IMR-90 (cell line): ENCODE results near the gene TCF7L2. TPM values are rescaled to one million over a fixed set of nuclear protein-coding genes. Genes with fewer than 3 reads are reported as not detected.

Source experiments
- ATAC-seq: fragments of 200-7000 bp; cut with Tn5 transposase; 2 replicates; pipeline ENCODE4 v1.9.1; 2020; ENCODE audit warnings: low read depth, mild to moderate bottlenecking, moderate library complexity
- BruUV-seq: library from RNA; stranded (reverse); fragments of 400-500 nt; replicated peaks from 2 replicates; lab custom pipeline; 2021; lab: Mats Ljungman, UMichigan
- CTCF ChIA-PET: fragments of 300-600 bp; formaldehyde crosslinking; extraction: SDS; loops from one replicate; lab custom pipeline; 2021; ENCODE audit warnings: antibody characterized with exemption; lab: Yijun Ruan, JAX
- POLR2A ChIA-PET: fragments of 300-600 bp; sonication (Branson Sonifier 250); formaldehyde crosslinking; loops from one replicate; lab custom pipeline; 2022; ENCODE audit warnings: antibody characterized with exemption; ENCODE audit not compliant: unreplicated experiment; lab: Charles Lee
- DNase-seq: peaks from one replicate; pipeline ENCODE4 v3.0.0; 2013
- H2AFZ ChIP-seq: replicated peaks from 2 replicates; pipeline ENCODE3; 2013; ENCODE audit warnings: low read length, mild to moderate bottlenecking; ENCODE audit not compliant: poor library complexity
- H2AK5ac ChIP-seq: 2 replicates; pipeline ENCODE4 v1.6.1; 2013; ENCODE audit warnings: low read depth, low read length, inconsistent platforms
- H2AK9ac ChIP-seq: replicated peaks from 2 replicates; pipeline ENCODE3; 2013; ENCODE audit warnings: mild to moderate bottlenecking, low read depth, low read length, moderate library complexity; ENCODE audit not compliant: poor library complexity
- H2BK120ac ChIP-seq: 2 replicates; pipeline ENCODE4 v1.6.1; 2013; ENCODE audit warnings: low read depth, low read length, inconsistent platforms
- H2BK15ac ChIP-seq: 3 replicates; pipeline ENCODE4 v1.6.1; 2013; ENCODE audit warnings: low read depth, low read length, inconsistent platforms
- H2BK20ac ChIP-seq: 2 replicates; pipeline ENCODE4 v1.6.1; 2013; ENCODE audit warnings: low read depth, mild to moderate bottlenecking, inconsistent platforms, low read length, moderate library complexity
- H2BK5ac ChIP-seq: 2 replicates; pipeline ENCODE4 v1.6.1; 2013; ENCODE audit warnings: mild to moderate bottlenecking, low read depth, low read length, inconsistent platforms; ENCODE audit not compliant: poor library complexity, severe bottlenecking
- H3K14ac ChIP-seq: replicated peaks from 2 replicates; pipeline ENCODE4 v1.6.1; 2013; ENCODE audit warnings: low read depth, low read length, inconsistent platforms
- H3K18ac ChIP-seq: 2 replicates; pipeline ENCODE4 v1.6.1; 2013; ENCODE audit warnings: low read depth, low read length, control low read depth
- H3K23ac ChIP-seq: 2 replicates; pipeline ENCODE4 v1.6.1; 2013; ENCODE audit warnings: low read depth, low read length, inconsistent platforms
- H3K27ac ChIP-seq: 2 replicates; pipeline ENCODE4 v1.5.1; 2013; ENCODE audit warnings: mild to moderate bottlenecking, control low read depth, low read length; ENCODE audit not compliant: insufficient read depth
- H3K27me3 ChIP-seq: 2 replicates; pipeline ENCODE4 v1.6.1; 2013; ENCODE audit warnings: low read length; ENCODE audit not compliant: control insufficient read depth, insufficient read depth
- H3K36me3 ChIP-seq: 2 replicates; pipeline ENCODE4 v1.6.1; 2013; ENCODE audit warnings: low read length, mixed read lengths; ENCODE audit not compliant: control insufficient read depth, insufficient read depth
- H3K4ac ChIP-seq: 2 replicates; pipeline ENCODE4 v1.6.1; 2013; ENCODE audit warnings: low read depth, low read length, inconsistent platforms
- H3K4me1 ChIP-seq: 2 replicates; pipeline ENCODE4 v1.6.1; 2013; ENCODE audit warnings: low read length, mixed read lengths; ENCODE audit not compliant: control insufficient read depth, insufficient read depth
- H3K4me2 ChIP-seq: 2 replicates; pipeline ENCODE4 v1.6.1; 2013; ENCODE audit warnings: low read depth, mild to moderate bottlenecking, control low read depth, low read length, moderate library complexity
- H3K4me3 ChIP-seq: 2 replicates; pipeline ENCODE4 v1.5.1; 2013; ENCODE audit warnings: low read depth, mild to moderate bottlenecking, control low read depth, low read length, moderate library complexity; ENCODE audit not compliant: insufficient read depth
- H3K56ac ChIP-seq: 2 replicates; pipeline ENCODE4 v1.6.1; 2013; ENCODE audit warnings: low read length, inconsistent platforms; ENCODE audit not compliant: insufficient read depth; ENCODE audit errors: extremely low read depth
- H3K79me1 ChIP-seq, 2 experiments: 2 replicates each; pipeline ENCODE4 v1.6.1; 2013; ENCODE audit warnings: low read length in 2 of 2, inconsistent platforms in 1 of 2, low read depth in 1 of 2
- H3K9ac ChIP-seq: 2 replicates; pipeline ENCODE4 v1.6.1; 2013; ENCODE audit warnings: low read depth, low read length, control low read depth
- H3K9me1 ChIP-seq: 2 replicates; pipeline ENCODE4 v1.6.1; 2013; ENCODE audit warnings: low read length, inconsistent platforms; ENCODE audit not compliant: insufficient read depth
- H3K9me3 ChIP-seq: 2 replicates; pipeline ENCODE4 v1.6.1; 2013; ENCODE audit warnings: low read length; ENCODE audit not compliant: control insufficient read depth, insufficient read depth
- H4K20me1 ChIP-seq: 2 replicates; pipeline ENCODE4 v1.6.1; 2013; ENCODE audit warnings: low read length, inconsistent platforms; ENCODE audit not compliant: insufficient read depth
- H4K5ac ChIP-seq: 2 replicates; pipeline ENCODE4 v1.6.1; 2013; ENCODE audit warnings: mild to moderate bottlenecking, low read depth, low read length, control low read depth
- H4K8ac ChIP-seq, 2 experiments: 2 replicates each; pipeline ENCODE4 v1.6.1; 2013; ENCODE audit warnings: low read depth in 2 of 2, low read length in 2 of 2, control low read depth in 1 of 2, inconsistent platforms in 1 of 2
- H4K91ac ChIP-seq: 2 replicates; pipeline ENCODE4 v1.6.1; 2013; ENCODE audit warnings: low read depth, low read length, inconsistent platforms; ENCODE audit not compliant: insufficient read depth
- BHLHE40 ChIP-seq: fragments of 150-350 bp; IDR thresholded peaks from 2 replicates; pipeline ENCODE4 v1.6.1; 2016; ENCODE audit warnings: mild to moderate bottlenecking, low read depth, low read length
- CEBPB ChIP-seq: IDR thresholded peaks from 2 replicates; pipeline ENCODE4 v1.6.1; 2012; ENCODE audit warnings: low read depth, low read length, improper control_type of control experiment
- CHD1 ChIP-seq: IDR thresholded peaks from 2 replicates; pipeline ENCODE4 v1.6.1; 2012; ENCODE audit warnings: low read depth, low read length, improper control_type of control experiment
- CTCF ChIP-seq: conservative IDR thresholded peaks from 2 replicates; pipeline ENCODE4 v1.5.1; 2012; ENCODE audit warnings: mild to moderate bottlenecking, low read depth, low read length, improper control_type of control experiment
- MAFK ChIP-seq: IDR thresholded peaks from 2 replicates; pipeline ENCODE4 v1.6.1; 2012; ENCODE audit warnings: low read depth, low read length, improper control_type of control experiment
- MXI1 ChIP-seq: IDR thresholded peaks from 2 replicates; pipeline ENCODE4 v1.6.1; 2012; ENCODE audit warnings: low read depth, mild to moderate bottlenecking, low read length, moderate library complexity, borderline replicate concordance
- RCOR1 ChIP-seq: IDR thresholded peaks from 2 replicates; pipeline ENCODE4 v1.6.1; 2012; ENCODE audit warnings: mild to moderate bottlenecking, low read length, improper control_type of control experiment; ENCODE audit not compliant: insufficient replicate concordance
- WGBS, 2 experiments: methylation state at CpG; one replicate each; pipeline versions ENCODE4 v1.1.5 to v1.1.7; 2013; ENCODE audit warnings: missing lambda C conversion rate in 2 of 2; ENCODE audit not compliant: insufficient read length in 1 of 2; ENCODE audit errors: extremely low coverage in 2 of 2; 5-methylcytosine and 5-hydroxymethylcytosine counted together
- dilution Hi-C: fragments of 300-500 bp; cut with HindIII; formaldehyde crosslinking; loops from one replicate; pipeline ENCODE4 v1.14.3; 2018; ENCODE audit warnings: low sequenced_read_pairs; ENCODE audit not compliant: unreplicated experiment
- in situ Hi-C: fragments of 300-500 bp; cut with MboI; formaldehyde crosslinking; loops from 3 replicates; pipeline ENCODE4 v1.14.3; 2019; ENCODE audit warnings: low sequenced_read_pairs, inconsistent platforms, mixed read lengths
- intact Hi-C: fragments of 100-400 bp; cut with micrococcal nuclease; formaldehyde crosslinking; loops from 2 replicates; pipeline ENCODE4 v1.10.0; 2022
- polyA plus RNA-seq, 3 experiments: library from polyadenylated mRNA; depleted of rRNA; stranded (reverse); fragments of >200 nt; gene quantifications; 2 replicates each; pipeline ENCODE4 v1.2.3, GENCODE V29; 2012; ENCODE audit warnings: low replicate concordance in 1 of 3
- total RNA-seq: library from RNA; depleted of rRNA; stranded (reverse); fragments of >200 nt; gene quantifications from 2 replicates; pipeline ENCODE4 v1.2.3, GENCODE V29; 2012
- TF ChIP-seq, protein P1 (sequence below): fragments of 150-350 bp; IDR thresholded peaks from 2 replicates; pipeline ENCODE4 v1.6.1; 2017; ENCODE audit warnings: mild to moderate bottlenecking, antibody characterized with exemption, low read length, low read depth

TCF7L2 gene
- total and polyA plus RNA-seq, 2 of the 4 experiments (the other 2 are of a cell fraction), result 1.3 to 12.2 TPM

- TF ChIP-seq CEBPB (no peak), MXI1 (no peak), MAFK (no peak), RCOR1 (no peak)
These were observed 117.5 kb downstream of the TCF7L2 start (continued) for GRCh38 chr10:113067501-113067900.

DNA sequence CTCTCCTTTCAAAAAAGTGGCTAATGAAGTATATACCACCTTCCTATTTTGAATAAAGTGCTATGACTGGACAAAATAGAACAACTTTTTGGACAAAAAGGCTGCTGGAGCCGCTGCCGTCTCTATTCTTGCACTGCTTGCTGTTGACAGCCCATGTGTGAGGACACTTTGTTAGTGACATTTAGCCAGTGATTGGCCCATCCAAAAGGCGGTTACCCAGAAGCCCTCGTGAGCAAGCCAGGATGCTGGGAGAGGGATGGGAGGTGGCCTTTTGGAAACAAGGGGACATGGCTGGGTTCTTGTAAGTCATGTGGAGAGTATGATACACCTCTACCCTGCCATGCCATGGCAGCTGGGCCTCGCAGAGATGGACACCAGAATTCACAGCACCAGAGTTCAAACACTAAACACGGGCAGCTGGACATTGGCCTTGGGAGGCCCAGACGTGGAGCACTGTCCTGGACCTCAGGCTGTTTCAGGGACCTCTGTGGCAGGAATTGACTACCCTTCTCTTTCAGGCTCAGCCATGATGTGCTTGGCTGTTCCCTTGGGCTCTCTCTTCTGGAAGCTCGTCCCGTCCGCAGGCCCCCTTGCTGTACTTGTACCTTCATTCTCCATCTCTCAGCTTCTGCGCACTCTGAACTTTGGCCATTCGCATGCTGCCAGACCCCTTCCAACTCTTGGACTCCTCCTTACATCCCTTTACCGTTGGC, 118.3 kb downstream of the TCF7L2 start:
- Histone ChIP-seq H2AFZ (no peak overlapping the region), H4K8ac (no peak overlapping the region), H3K36me3 (peaks cover 1% of the 10 kb centered on the region; the same call in 1 of the 2 replicates), H3K9me1 (peaks cover 26% of the 10 kb centered on the region), H2BK120ac (no peak overlapping the region), H4K5ac (no peak overlapping the region), H2BK20ac (no peak overlapping the region), H3K18ac (no peak overlapping the region), H3K4me1 (peaks cover 16% of the 10 kb centered on the region), H2AK9ac (no peak overlapping the region), H3K23ac (no peak overlapping the region), H3K56ac (no peak overlapping the region), H3K9me3 (no peaks in the 10 kb centered on the region), H3K9ac (no peak overlapping the region), H2AK5ac (no peak overlapping the region), H3K27me3 (no peaks in the 10 kb centered on the region), H2BK5ac (no peak overlapping the region), H3K4me3 (no peak overlapping the region), H3K4me2 (no peak overlapping the region), H4K91ac (no peak overlapping the region), H2BK15ac (no peak overlapping the region), H3K4ac (no peak overlapping the region; the same call in 1 of the 2 replicates), H3K27ac (no peak overlapping the region), H3K79me1 (peaks cover 45 to 64% of the 10 kb centered on the region in 2 experiments), H4K20me1 (peaks cover 3% of the 10 kb centered on the region; the same call in 1 of the 2 replicates), H3K14ac (no peak overlapping the region)
- no peak for DNase-seq
- intact Hi-C loops (no loop called here), in situ Hi-C loops (no loop called here), dilution Hi-C loops (no loop called here)
- ChIA-PET POLR2A (no interaction called here), CTCF (no interaction called here)
- ATAC-seq, result no peak
- WGBS, 2 experiments, result 95% methylated on average over 9 of the region's 13 CpGs; no CpG with 5 or more reads in 1 of the 2 experiments
- no TSS peak for BruUV-seq
- TF ChIP-seq, protein P1, sequence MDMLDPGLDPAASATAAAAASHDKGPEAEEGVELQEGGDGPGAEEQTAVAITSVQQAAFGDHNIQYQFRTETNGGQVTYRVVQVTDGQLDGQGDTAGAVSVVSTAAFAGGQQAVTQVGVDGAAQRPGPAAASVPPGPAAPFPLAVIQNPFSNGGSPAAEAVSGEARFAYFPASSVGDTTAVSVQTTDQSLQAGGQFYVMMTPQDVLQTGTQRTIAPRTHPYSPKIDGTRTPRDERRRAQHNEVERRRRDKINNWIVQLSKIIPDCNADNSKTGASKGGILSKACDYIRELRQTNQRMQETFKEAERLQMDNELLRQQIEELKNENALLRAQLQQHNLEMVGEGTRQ, result no peak
- no peak for TF ChIP-seq CTCF
- no peak for TF ChIP-seq CEBPB
- TF ChIP-seq BHLHE40, result no peak
- TF ChIP-seq CHD1, result no peak
- no peak for TF ChIP-seq MXI1
